OCI-LY3 (cell line): ENCODE data around the gene ABCG4.

ENCODE experiments used
- H2AFZ ChIP-seq: fragments of 200-600, 300-600 bp; shearing (Covaris generic); 2 replicates; pipeline ENCODE4 v1.6.0; 2014; ENCODE audit warnings: antibody characterized with exemption, low read depth, low read length
- H3K27ac ChIP-seq: fragments of 200-600, 300-600 bp; sonication (generic); 2 replicates; pipeline ENCODE4 v1.5.1; 2014; ENCODE audit warnings: mild to moderate bottlenecking, low read length, moderate library complexity, mixed read lengths
- H3K27me3 ChIP-seq: fragments of 200-600, 300-600 bp; sonication (generic); 2 replicates; pipeline ENCODE4 v1.6.1; 2014; ENCODE audit warnings: low read depth, low read length, mixed read lengths
- H3K36me3 ChIP-seq: fragments of 200-600, 300-600 bp; sonication (generic); replicated peaks from 2 replicates; pipeline ENCODE3; 2014; ENCODE audit warnings: low read depth, low read length, mixed read lengths
- H3K4me1 ChIP-seq: fragments of 300-600, 200-600 bp; sonication (generic); 2 replicates; pipeline ENCODE4 v1.6.1; 2014; ENCODE audit warnings: low read length, mixed read lengths
- H3K4me2 ChIP-seq: fragments of 200-600, 300-600 bp; sonication (generic); 2 replicates; pipeline ENCODE4 v1.6.1; 2014; ENCODE audit warnings: low read length, mixed read lengths
- H3K4me3 ChIP-seq: fragments of 300-600, 200-600 bp; sonication (generic); 2 replicates; pipeline ENCODE4 v1.5.1; 2014; ENCODE audit warnings: antibody characterized with exemption, mild to moderate bottlenecking, low read length, moderate library complexity
- H3K79me2 ChIP-seq: fragments of 300-600, 200-600 bp; shearing (Covaris generic); 2 replicates; pipeline ENCODE4 v1.6.1; 2014; ENCODE audit warnings: mild to moderate bottlenecking, low read length, mixed read lengths
- H3K9ac ChIP-seq: fragments of 300-600, 200-600 bp; shearing (Covaris generic); 2 replicates; pipeline ENCODE4 v1.6.0; 2014; ENCODE audit warnings: mild to moderate bottlenecking, low read length, moderate library complexity
- H3K9me3 ChIP-seq: fragments of 200-600, 300-600 bp; shearing (Covaris generic); 2 replicates; pipeline ENCODE4 v1.6.1; 2014; ENCODE audit warnings: low read length, mixed read lengths; ENCODE audit not compliant: insufficient read depth
- H4K20me1 ChIP-seq: fragments of 200-600, 300-600 bp; sonication (generic); 2 replicates; pipeline ENCODE4 v1.6.1; 2016; ENCODE audit warnings: low read length, mixed read lengths; ENCODE audit not compliant: insufficient read depth
- CTCF ChIP-seq: fragments of 200-600, 300-600 bp; sonication (generic); IDR thresholded peaks from 2 replicates; pipeline ENCODE4 v1.5.1; 2014; ENCODE audit warnings: antibody characterized with exemption, low read length, low read depth
- EZH2phosphoT487 ChIP-seq: fragments of 200-600 bp; shearing (Covaris generic); IDR thresholded peaks from 2 replicates; pipeline ENCODE4 v1.6.1; 2018; ENCODE audit warnings: antibody characterized with exemption, mixed run types, low read depth

Gene ABCG4

GRCh38 chr11:119167933-119168332, 19.1 kb downstream of the ABCG4 start:
- Histone ChIP-seq H2AFZ (no peak overlapping the region), H3K79me2 (no peaks in the 10 kb centered on the region), H3K4me1 (peaks cover 3% of the 10 kb centered on the region; the same call in 1 of the 2 replicates), H3K27me3 (no peaks in the 10 kb centered on the region), H3K4me3 (no peak overlapping the region), H3K4me2 (no peak overlapping the region), H3K9me3 (no peaks in the 10 kb centered on the region), H3K36me3 (no peaks in the 10 kb centered on the region), H3K27ac (no peak overlapping the region), H3K9ac (no peak overlapping the region), H4K20me1 (no peaks in the 10 kb centered on the region)
- TF ChIP-seq CTCF, result no peak
- TF ChIP-seq EZH2phosphoT487, result no peak

- peak within 1 kb of the TSS; percentile 87 for H3K9ac ChIP-seq
- no peaks in the 10 kb centered on the region for H3K27me3 ChIP-seq
- H3K4me3 ChIP-seq, result peak within 1 kb of the TSS; percentile 85
- peak within 1 kb of the TSS; percentile 77 for H2AFZ ChIP-seq
- no peaks in the 10 kb centered on the region for H3K79me2 ChIP-seq
- no peaks in the 10 kb centered on the region for H3K9me3 ChIP-seq
- no peaks in the 10 kb centered on the region for H3K36me3 ChIP-seq
- peak within 1 kb of the TSS; percentile 56 for H3K27ac ChIP-seq
- H4K20me1 ChIP-seq, result no peaks in the 10 kb centered on the region
- H3K4me2 ChIP-seq, result peak within 1 kb of the TSS; percentile 70
- H3K4me1 ChIP-seq, result peaks cover 3% of the 10 kb centered on the region; the same call in 1 of the 2 replicates
- TF ChIP-seq EZH2phosphoT487 (no peak), CTCF (peak; percentile 77)
Measured at GRCh38 chr11:119168471-119169281, 19.8 kb downstream of the ABCG4 start, which contains the start of gene NLRX1. TSS of gene NLRX1 (plus strand) at chr11:119168725. CDS start at chr11:119171404, 2,679 bp downstream.

GRCh38 chr11:119169282-119169719, 20.4 kb downstream of the ABCG4 start:
- Histone ChIP-seq H3K4me3 (peak overlapping the region; percentile 85), H3K4me2 (peak overlapping the region; percentile 70), H3K4me1 (peaks cover 3% of the 10 kb centered on the region; the same call in 1 of the 2 replicates), H3K9me3 (no peaks in the 10 kb centered on the region), H2AFZ (peak overlapping the region; percentile 77), H3K9ac (peak overlapping the region; percentile 87), H3K79me2 (no peaks in the 10 kb centered on the region), H4K20me1 (no peaks in the 10 kb centered on the region), H3K27me3 (no peaks in the 10 kb centered on the region), H3K27ac (peak overlapping the region; percentile 56), H3K36me3 (no peaks in the 10 kb centered on the region)
- no peak for TF ChIP-seq EZH2phosphoT487
- TF ChIP-seq CTCF, result no peak

GRCh38 chr11:119172513-119172912, 23.7 kb downstream of the ABCG4 start:
- TF ChIP-seq EZH2phosphoT487, result no peak
- no peak for TF ChIP-seq CTCF
- no peak overlapping the region for H3K4me3 ChIP-seq
- H4K20me1 ChIP-seq, result no peaks in the 10 kb centered on the region
- H2AFZ ChIP-seq, result no peak overlapping the region
- no peaks in the 10 kb centered on the region for H3K27me3 ChIP-seq
- H3K27ac ChIP-seq, result no peak overlapping the region
- peaks cover 2% of the 10 kb centered on the region for H3K36me3 ChIP-seq
- H3K79me2 ChIP-seq, result no peaks in the 10 kb centered on the region
- no peak overlapping the region for H3K9ac ChIP-seq
- H3K9me3 ChIP-seq, result no peaks in the 10 kb centered on the region
- peaks cover 3% of the 10 kb centered on the region; the same call in 1 of the 2 replicates for H3K4me1 ChIP-seq
- no peak overlapping the region for H3K4me2 ChIP-seq
